ENCODE data around the gene RTRAF. TPM values are rescaled to one million over a fixed set of nuclear protein-coding genes. Genes with fewer than 3 reads are reported as not detected.

Gene RTRAF
- total RNA-seq, 1 experiment from 2014 or later: 350 TPM

GRCh38 chr14:52039124-52039815, 49.9 kb downstream of the RTRAF start:
- Histone ChIP-seq H4K91ac (ENCODE audit: insufficient read length, low read depth, low read length) (no peak overlapping the region), H3K79me2 (ENCODE audit: insufficient read depth, low read length) (no peaks in the 10 kb centered on the region), H3K23me2 (ENCODE audit: insufficient read length, low read depth, low read length, poor library complexity, severe bottlenecking) (no peaks in the 10 kb centered on the region), H3K18ac (ENCODE audit: insufficient read length, low read depth, low read length) (no peak overlapping the region), H4K8ac (replicated peaks; ENCODE audit: insufficient read length, low read depth, low read length) (no peak overlapping the region), H2AK5ac (ENCODE audit: insufficient read length, low read length) (no peak overlapping the region), H4K20me1 (ENCODE audit: control insufficient read depth, insufficient read depth, insufficient read length) (no peaks in the 10 kb centered on the region), H3K4me2 (ENCODE audit: insufficient read depth, insufficient read length, low read length) (no peak overlapping the region), H3K14ac (ENCODE audit: insufficient read depth, low read length) (no peak overlapping the region), H2BK12ac (ENCODE audit: insufficient read length, low read depth, low read length) (no peak overlapping the region), H2BK120ac (ENCODE audit: low read depth, low read length, poor library complexity, severe bottlenecking) (no peak overlapping the region), H3K4ac (ENCODE audit: low read depth, low read length) (no peak overlapping the region), H3K9ac (ENCODE audit: extremely low read depth, insufficient read length, low read length) (no peak overlapping the region), H2AFZ (ENCODE audit: low read length) (no peak overlapping the region), H3T11ph (ENCODE audit: low read length) (no peak overlapping the region), H3K4me1 (ENCODE audit: insufficient read depth, low read length) (no peaks in the 10 kb centered on the region), H3K27ac (ENCODE audit: insufficient read length, low read depth, low read length) (no peak overlapping the region), H3K27me3 (ENCODE audit: insufficient read depth, low read length) (no peaks in the 10 kb centered on the region), H3K23ac (ENCODE audit: insufficient read length, low read depth, low read length) (no peak overlapping the region), H2BK20ac (ENCODE audit: low read depth, low read length, poor library complexity, severe bottlenecking) (no peak overlapping the region), H2BK15ac (ENCODE audit: low read depth, low read length) (no peak overlapping the region), H2BK5ac (ENCODE audit: insufficient read length, low read length) (no peak overlapping the region), H4K5ac (ENCODE audit: insufficient read length, low read depth, low read length) (no peak overlapping the region), H3K79me1 (ENCODE audit: insufficient read depth, low read depth, low read length, poor library complexity, severe bottlenecking) (no peaks in the 10 kb centered on the region), H3K9me3 (ENCODE audit: control insufficient read depth, low read depth, low read length) (no peaks in the 10 kb centered on the region), H3K56ac (ENCODE audit: insufficient read length, low read depth, low read length) (no peak overlapping the region)
- Mint-ChIP-seq H3K4me1 (peaks cover 2 to 3% of the 10 kb centered on the region in 2 experiments), H3K9me3 (peaks cover 0 to 4% of the 10 kb centered on the region in 2 experiments; a peak in 1 of 5 replicates), H3K27me3 (ENCODE audit: low read depth) (no peaks in the 10 kb centered on the region; the same call in 1 of the 2 replicates), H3K36me3 (ENCODE audit: insufficient read depth in 1 of 3, low read depth in 3 of 3) (peaks cover 0 to 3% (median 0%) of the 10 kb centered on the region in 3 experiments; a peak in 1 of 7 replicates), H3K27ac (no peak overlapping the region), H3K4me3 (no peak overlapping the region)
- DNase-seq: no peak
- no CpG with 5 or more reads among the region's 7 CpGs for WGBS (ENCODE audit: extremely low coverage, insufficient read length, low lambda C conversion rate)
- TF ChIP-seq CTCF (conservative IDR thresholded peaks at IDR 0.05): no peak
